Measurements from ENCODE around the gene BCLAF1. TPM values are rescaled to one million over a fixed set of nuclear protein-coding genes. Genes with fewer than 3 reads are reported as not detected.

BCLAF1 gene
- total RNA-seq, 1 experiment from 2014 or later = 109 TPM

DNA sequence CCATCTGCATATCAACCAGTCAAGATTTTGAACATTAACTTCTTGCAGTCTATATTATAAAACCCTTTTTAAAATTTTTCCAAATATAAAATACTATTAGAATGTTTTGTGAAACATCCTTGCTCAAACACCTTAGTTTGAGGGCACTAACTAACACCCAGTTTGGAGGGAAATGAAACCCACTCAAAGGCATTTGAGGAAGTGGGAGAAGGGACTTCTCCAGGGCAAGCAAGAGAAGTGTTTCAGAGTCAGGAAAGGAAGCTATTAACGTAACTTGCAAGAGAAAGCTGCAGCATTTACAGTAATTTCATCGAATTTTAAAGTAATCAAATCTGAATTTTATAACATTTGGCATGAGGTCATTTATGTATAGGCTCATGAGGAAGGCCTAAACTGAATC is 60.8 kb downstream of the BCLAF1 start:
- Histone ChIP-seq H3K4me1 (replicated peaks; ENCODE audit: insufficient read depth) (peaks cover 6% of the 10 kb centered on the region), H3K36me3 (ENCODE audit: low read depth) (no peaks in the 10 kb centered on the region), H3K27me3 (ENCODE audit: insufficient read depth, low read depth) (no peaks in the 10 kb centered on the region), H3F3A (ENCODE audit: insufficient read depth, low read depth) (no peaks in the 10 kb centered on the region; the same call in 1 of the 2 replicates), H3K4me2 (no peak overlapping the region), H3K27ac (no peak overlapping the region), H3K4me3 (no peak overlapping the region), H3K79me2 (ENCODE audit: low read depth) (no peaks in the 10 kb centered on the region), H4K20me1 (ENCODE audit: insufficient read depth) (no peaks in the 10 kb centered on the region), H2AFZ (no peak overlapping the region), H3K9me3 (ENCODE audit: insufficient read depth, low read depth) (peaks cover 5% of the 10 kb centered on the region; the same call in 1 of the 2 replicates), H3K9me2 (ENCODE audit: insufficient read depth) (no peaks in the 10 kb centered on the region)
- intact Hi-C loops (cut with micrococcal nuclease; ENCODE audit: unreplicated experiment) = no loop called here
- POLR2A ChIA-PET (ENCODE audit: unreplicated experiment) = no interaction called here
- CTCF ChIA-PET = no interaction called here
- BruUV-seq (replicated peaks) = no TSS peak
- TF ChIP-seq, protein P1, sequence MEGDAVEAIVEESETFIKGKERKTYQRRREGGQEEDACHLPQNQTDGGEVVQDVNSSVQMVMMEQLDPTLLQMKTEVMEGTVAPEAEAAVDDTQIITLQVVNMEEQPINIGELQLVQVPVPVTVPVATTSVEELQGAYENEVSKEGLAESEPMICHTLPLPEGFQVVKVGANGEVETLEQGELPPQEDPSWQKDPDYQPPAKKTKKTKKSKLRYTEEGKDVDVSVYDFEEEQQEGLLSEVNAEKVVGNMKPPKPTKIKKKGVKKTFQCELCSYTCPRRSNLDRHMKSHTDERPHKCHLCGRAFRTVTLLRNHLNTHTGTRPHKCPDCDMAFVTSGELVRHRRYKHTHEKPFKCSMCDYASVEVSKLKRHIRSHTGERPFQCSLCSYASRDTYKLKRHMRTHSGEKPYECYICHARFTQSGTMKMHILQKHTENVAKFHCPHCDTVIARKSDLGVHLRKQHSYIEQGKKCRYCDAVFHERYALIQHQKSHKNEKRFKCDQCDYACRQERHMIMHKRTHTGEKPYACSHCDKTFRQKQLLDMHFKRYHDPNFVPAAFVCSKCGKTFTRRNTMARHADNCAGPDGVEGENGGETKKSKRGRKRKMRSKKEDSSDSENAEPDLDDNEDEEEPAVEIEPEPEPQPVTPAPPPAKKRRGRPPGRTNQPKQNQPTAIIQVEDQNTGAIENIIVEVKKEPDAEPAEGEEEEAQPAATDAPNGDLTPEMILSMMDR (conservative IDR thresholded peaks at IDR 0.05) = no peak
- TF ChIP-seq EZH2 (IDR thresholded peaks at IDR 0.05; ENCODE audit: low read depth) = no peak
- DNase-seq = no peak

DNA sequence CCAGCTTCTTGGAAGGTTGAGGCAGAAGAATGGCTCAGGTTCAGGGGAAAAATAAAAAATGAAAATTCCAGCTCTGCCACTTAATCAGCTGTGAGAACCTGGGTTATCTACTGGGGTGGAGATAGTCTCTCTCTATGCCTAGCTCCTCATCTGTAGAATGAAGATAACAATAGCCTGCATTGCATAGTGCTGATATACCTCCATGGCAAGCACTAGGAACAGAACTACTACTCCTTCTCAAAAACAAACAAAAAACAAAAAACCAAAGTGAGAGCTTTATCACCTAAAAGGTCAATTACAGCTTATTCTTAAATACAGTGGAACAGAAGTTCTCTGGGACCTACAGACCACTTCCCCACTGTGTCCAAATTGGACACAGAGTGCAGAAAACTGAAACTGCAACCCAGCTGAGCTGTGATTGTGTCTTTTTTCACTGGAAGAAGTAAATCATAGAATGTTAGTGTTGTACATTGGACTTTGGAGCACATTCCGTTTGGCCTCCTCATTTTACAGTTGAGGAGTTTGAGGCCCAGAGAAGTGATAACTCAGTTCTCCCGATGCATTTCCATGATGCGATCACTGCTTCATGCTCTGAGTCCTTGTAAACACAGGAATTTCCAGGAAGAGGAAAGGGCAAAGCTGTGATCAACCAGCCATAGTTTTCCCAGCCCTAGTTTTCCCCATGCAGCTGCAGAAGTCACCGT is 62.8 kb downstream of the BCLAF1 start:
- Histone ChIP-seq H3K9me2 (ENCODE audit: insufficient read depth) (no peaks in the 10 kb centered on the region), H3K27ac (no peak overlapping the region), H3K36me3 (ENCODE audit: low read depth) (no peaks in the 10 kb centered on the region), H2AFZ (peak overlapping the region; percentile 80), H3K4me2 (peak overlapping the region; percentile 73), H3K27me3 (ENCODE audit: insufficient read depth, low read depth) (no peaks in the 10 kb centered on the region), H3K9me3 (ENCODE audit: insufficient read depth, low read depth) (peaks cover 5% of the 10 kb centered on the region; the same call in 1 of the 2 replicates), H3K4me3 (peak overlapping the region; percentile 49; the same call in 1 of the 2 replicates), H3K79me2 (ENCODE audit: low read depth) (no peaks in the 10 kb centered on the region), H4K20me1 (ENCODE audit: insufficient read depth) (no peaks in the 10 kb centered on the region), H3F3A (ENCODE audit: insufficient read depth, low read depth) (no peaks in the 10 kb centered on the region; the same call in 1 of the 2 replicates), H3K4me1 (replicated peaks; ENCODE audit: insufficient read depth) (peaks cover 6% of the 10 kb centered on the region)
- CTCF ChIA-PET = interaction anchor here (0.6 to 1.7 kb wide), 2 partner anchors 691 to 1082 kb away, joined by 3 to 7 read pairs; no protein-coding TSS in a partner anchor
- TF ChIP-seq, protein P1 (conservative IDR thresholded peaks at IDR 0.05) = no peak
- no peak for TF ChIP-seq EZH2 (IDR thresholded peaks at IDR 0.05; ENCODE audit: low read depth)
- intact Hi-C loops (cut with micrococcal nuclease; ENCODE audit: unreplicated experiment) = loop anchor here (1.0 kb wide), 4 partner anchors 551 to 776 kb away; no protein-coding TSS in a partner anchor
- POLR2A ChIA-PET (ENCODE audit: unreplicated experiment) = no interaction called here
- DNase-seq = no peak
- BruUV-seq (replicated peaks) = no TSS peak

DNA sequence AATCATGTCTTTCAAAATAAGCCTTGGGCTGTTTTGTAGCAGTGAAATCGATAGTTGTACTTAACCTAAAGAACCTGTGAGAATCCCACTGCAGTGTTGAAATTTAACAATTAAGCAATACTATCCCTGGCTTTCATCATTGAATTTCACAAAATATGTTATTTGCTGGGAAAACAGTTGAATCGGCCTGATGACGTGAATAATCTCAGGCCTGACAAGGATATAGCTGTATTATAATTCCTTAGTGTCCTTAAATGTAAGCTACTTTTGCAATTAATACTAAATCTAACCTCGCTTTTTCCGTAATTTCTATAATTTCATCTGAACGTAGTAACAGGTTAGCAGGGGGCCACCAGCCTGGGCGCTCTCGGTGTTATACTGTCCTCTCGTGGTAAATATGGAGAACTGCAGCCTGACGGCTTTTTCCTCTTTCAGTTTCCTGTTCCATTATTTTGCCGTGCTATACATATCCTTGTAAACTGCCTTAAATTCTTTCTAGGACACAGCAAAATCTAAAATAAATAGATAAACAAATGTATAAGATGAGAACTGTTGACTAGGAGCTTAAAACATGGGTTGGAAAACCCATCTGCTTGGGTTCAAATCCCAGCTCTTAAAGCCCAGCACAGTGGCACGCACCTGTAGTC is 63.5 kb downstream of the BCLAF1 start:
- no peaks in the 10 kb centered on the region for H3F3A ChIP-seq (ENCODE audit: insufficient read depth, low read depth)
- CTCF ChIA-PET = interaction anchor here (0.6 to 1.7 kb wide), 2 partner anchors 691 to 1081 kb away, joined by 3 to 7 read pairs; no protein-coding TSS in a partner anchor
- no TSS peak for BruUV-seq (replicated peaks)
- peaks cover 5% of the 10 kb centered on the region; the same call in 1 of the 2 replicates for H3K9me3 ChIP-seq (ENCODE audit: insufficient read depth, low read depth)
- no peaks in the 10 kb centered on the region for H4K20me1 ChIP-seq (ENCODE audit: insufficient read depth)
- H3K36me3 ChIP-seq (ENCODE audit: low read depth) = no peaks in the 10 kb centered on the region
- DNase-seq = peak; percentile 36 to 52
- H3K79me2 ChIP-seq (ENCODE audit: low read depth) = no peaks in the 10 kb centered on the region
- intact Hi-C loops (cut with micrococcal nuclease; ENCODE audit: unreplicated experiment) = loop anchor here (1.0 kb wide), 4 partner anchors 550 to 775 kb away; no protein-coding TSS in a partner anchor
- peak overlapping the region; percentile 80 for H2AFZ ChIP-seq
- H3K9me2 ChIP-seq (ENCODE audit: insufficient read depth) = no peaks in the 10 kb centered on the region
- POLR2A ChIA-PET (ENCODE audit: unreplicated experiment) = no interaction called here
- peak overlapping the region; percentile 73 for H3K4me2 ChIP-seq
- H3K27me3 ChIP-seq (ENCODE audit: insufficient read depth, low read depth) = no peaks in the 10 kb centered on the region
- peak overlapping the region; percentile 69 for H3K27ac ChIP-seq
- H3K4me3 ChIP-seq = peak overlapping the region; percentile 49
- peaks cover 6% of the 10 kb centered on the region for H3K4me1 ChIP-seq (replicated peaks; ENCODE audit: insufficient read depth)
- TF ChIP-seq, protein P1 (conservative IDR thresholded peaks at IDR 0.05) = peak; percentile 100
- no peak for TF ChIP-seq EZH2 (IDR thresholded peaks at IDR 0.05; ENCODE audit: low read depth)
